Kidney (tissue), 14 donors: ENCODE data around the gene DCX. TPM values are rescaled to one million over a fixed set of nuclear protein-coding genes. Genes with fewer than 3 reads are reported as not detected.

Source experiments
- DNase-seq, 5 donors: peaks; one replicate each; pipeline ENCODE4 v3.0.0-alpha.2; 2013 to 2020
- FAIRE-seq: peaks from 2 replicates; lab custom pipeline; 2012; peaks lifted over from hg19 to GRCh38; lab: Jason Lieb, UNC
- H3K27ac ChIP-seq, 2 donors: one replicate each; pipeline ENCODE4 v1.7.0; 2013; ENCODE audit warnings: low read depth in 2 of 2, low read length in 2 of 2, inconsistent platforms in 1 of 2
- H3K27me3 ChIP-seq: one replicate; pipeline ENCODE4 v1.7.1; 2013; ENCODE audit warnings: low read length, inconsistent platforms; ENCODE audit not compliant: control insufficient read depth, insufficient read depth
- H3K36me3 ChIP-seq, 3 donors: one replicate each; pipeline versions ENCODE4 v1.7.0 to v1.7.1; 2013; ENCODE audit warnings: low read length in 3 of 3, control low read depth in 1 of 3, inconsistent platforms in 1 of 3; ENCODE audit not compliant: insufficient read depth in 3 of 3, control insufficient read depth in 2 of 3
- H3K4me1 ChIP-seq, 3 donors: one replicate each; pipeline versions ENCODE4 v1.7.0 to v1.7.1; 2013; ENCODE audit warnings: low read length in 3 of 3, inconsistent platforms in 1 of 3, low read depth in 1 of 3; ENCODE audit not compliant: control insufficient read depth in 2 of 3, insufficient read depth in 2 of 3
- H3K4me3 ChIP-seq, 3 donors: one replicate each; pipeline versions ENCODE4 v1.7.0 to v1.8.1; 2013; ENCODE audit warnings: low read length in 3 of 3, control low read depth in 1 of 3, inconsistent platforms in 1 of 3
- H3K9ac ChIP-seq, 3 donors: one replicate each; pipeline versions ENCODE4 v1.7.0 to v1.7.1; 2013; ENCODE audit warnings: low read length in 3 of 3, control low read depth in 1 of 3, inconsistent platforms in 1 of 3
- H3K9me3 ChIP-seq, 3 donors: one replicate each; pipeline versions ENCODE4 v1.7.0 to v1.7.1; 2013; ENCODE audit warnings: low read length in 3 of 3, control low read depth in 1 of 3, inconsistent platforms in 1 of 3; ENCODE audit not compliant: control insufficient read depth in 2 of 3, insufficient read depth in 1 of 3
- CTCF ChIP-seq: IDR thresholded peaks from 3 replicates; pipeline ENCODE4 v1.5.1; 2012; ENCODE audit warnings: mild to moderate bottlenecking, moderate library complexity, borderline replicate concordance; ENCODE audit not compliant: insufficient read depth; ENCODE audit errors: extremely low read depth
- intact Hi-C: fragments of 100-400 bp; cut with DNase I; formaldehyde crosslinking; loops from one replicate; pipeline ENCODE4 v1.11.1; 2022
- polyA plus RNA-seq: library from polyadenylated mRNA; stranded (reverse); fragments of 350-450 nt; fragmentation: Illumina TruSeq; extraction: RNeasy Lipid Tissue Mini Kit (QIAGEN cat#74804); gene quantifications from one replicate; pipeline ENCODE4 v1.2.3, GENCODE V29; 2014; ENCODE audit warnings: low read depth, low replicate concordance; ENCODE audit not compliant: insufficient read depth
- total RNA-seq: library from RNA; stranded (reverse); fragmentation: NEBNext Ultra II Directional; extraction: Animal tissue kit (Norgen Biotek cat#: 25700); gene quantifications from one replicate; pipeline ENCODE4 v1.2.1, GENCODE V29; 2021
- donor health status: control.
- donor health status: control.
- donor health status: control.
- donor health status: control.
- donor health status: control.
- donor health status: DM: yes; HTN: yes; CAD: no.
- donor health status: Normal renal cell carcinoma (clear cell type).

DCX gene
- total and polyA plus RNA-seq, 2 donors from 2014 or later = 0.09 TPM; not detected in 1

GRCh38 chrX:111309083-111309482, 102.9 kb downstream of the DCX start:
- no peak for FAIRE-seq
- no peak for TF ChIP-seq CTCF
- intact Hi-C loops = no loop called here
- Histone ChIP-seq H3K27ac (no peak overlapping the region), H3K27me3 (no peaks in the 10 kb centered on the region), H3K9ac (no peak overlapping the region), H3K36me3 (no peaks in the 10 kb centered on the region), H3K4me1 (no peaks in the 10 kb centered on the region), H3K4me3 (no peak overlapping the region), H3K9me3 (no peaks in the 10 kb centered on the region)
- DNase-seq = no peak

GRCh38 chrX:111308039-111308438, 104.0 kb downstream of the DCX start:
- FAIRE-seq = no peak

GRCh38 chrX:111302284-111302683, 109.7 kb downstream of the DCX start:
- no peak for TF ChIP-seq CTCF
- H3K36me3 ChIP-seq = no peaks in the 10 kb centered on the region
- H3K9ac ChIP-seq = no peak overlapping the region
- no peaks in the 10 kb centered on the region for H3K4me1 ChIP-seq
- no peak for DNase-seq
- FAIRE-seq = no peak
- intact Hi-C loops = no loop called here
- H3K27ac ChIP-seq = no peak overlapping the region
- H3K9me3 ChIP-seq = no peaks in the 10 kb centered on the region
- no peak overlapping the region for H3K4me3 ChIP-seq
- no peaks in the 10 kb centered on the region for H3K27me3 ChIP-seq

More at GRCh38 chrX:111308039-111308438, 104.0 kb downstream of the DCX start:
- TF ChIP-seq CTCF = no peak
- Histone ChIP-seq H3K4me3 (no peak overlapping the region), H3K4me1 (no peaks in the 10 kb centered on the region), H3K27ac (no peak overlapping the region), H3K9me3 (no peaks in the 10 kb centered on the region), H3K9ac (no peak overlapping the region), H3K27me3 (no peaks in the 10 kb centered on the region), H3K36me3 (no peaks in the 10 kb centered on the region)
- intact Hi-C loops = no loop called here
- no peak for DNase-seq

- H3K36me3 ChIP-seq = no peaks in the 10 kb centered on the region
- intact Hi-C loops = no loop called here
Measured at GRCh38 chrX:111288841-111289240, 123.2 kb downstream of the DCX start.

More at GRCh38 chrX:111288841-111289240, 123.2 kb downstream of the DCX start:
- no peak for DNase-seq
- no peaks in the 10 kb centered on the region for H3K27me3 ChIP-seq
- H3K27ac ChIP-seq = no peak overlapping the region
- TF ChIP-seq CTCF = no peak
- FAIRE-seq = no peak
- no peaks in the 10 kb centered on the region for H3K4me1 ChIP-seq
- H3K9ac ChIP-seq = no peak overlapping the region
- H3K9me3 ChIP-seq = no peaks in the 10 kb centered on the region
- no peak overlapping the region for H3K4me3 ChIP-seq
